ENCODE results near the gene KRT6A. TPM values are rescaled to one million over a fixed set of nuclear protein-coding genes. Genes with fewer than 3 reads are reported as not detected.
A peak's percentile ranks its signal among the peaks of the same experiment; 100 is the strongest.

Gene KRT6A
- polyA plus RNA-seq, 2 of the 4 experiments (the other 2 are of a cell fraction): 0.04 to 0.14 TPM

DNA sequence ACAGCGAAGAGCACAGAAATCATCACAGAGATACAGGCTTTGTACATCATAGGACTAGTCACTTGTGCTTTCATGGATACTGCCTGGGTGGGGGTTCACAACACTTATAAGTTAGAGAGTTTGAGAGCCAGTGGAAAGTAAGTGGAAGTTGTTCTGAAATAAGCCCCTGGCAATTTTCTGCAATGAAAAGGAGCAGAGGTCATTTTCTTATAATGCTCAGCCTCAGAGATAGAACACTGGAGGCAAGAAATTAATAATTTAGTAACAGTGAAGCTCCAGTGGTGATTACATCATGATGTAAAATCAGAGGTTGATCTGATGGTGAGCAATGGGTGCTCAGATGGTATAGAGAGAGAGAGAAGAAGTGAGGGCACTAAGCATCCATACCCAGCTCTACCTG is 5.8 kb downstream of the KRT6A start:
- H3K4me2 ChIP-seq: no peak overlapping the region
- DNase-seq (ENCODE audit: low read depth in 1 of 2, low spot score in 1 of 2): no peak
- H3K27ac ChIP-seq: no peak overlapping the region
- ChIA-PET CTCF (interaction anchor here (0.8 to 1.6 kb wide), 2 partner anchors 12 to 20 kb away, joined by 3 to 4 read pairs; no protein-coding TSS in a partner anchor), POLR2A (no interaction called here)
- FAIRE-seq: no peak
- no peak overlapping the region for H3K4me3 ChIP-seq
- H3K9me3 ChIP-seq: peaks cover 19% of the 10 kb centered on the region; the same call in 2 of the 3 replicates
- TF ChIP-seq RFX5 (IDR thresholded peaks at IDR 0.05) (no peak), MYC (IDR thresholded peaks at IDR 0.05; ENCODE audit: borderline replicate concordance, low read length) (no peak), HOXB5 (CRISPR knock-in tag; IDR thresholded peaks at IDR 0.05) (no peak), ZC3H11A (IDR thresholded peaks at IDR 0.05) (no peak), JUNB (IDR thresholded peaks at IDR 0.05) (no peak), RARB (CRISPR knock-in tag; IDR thresholded peaks at IDR 0.05) (no peak), CBX2 (IDR thresholded peaks at IDR 0.05; ENCODE audit: borderline replicate concordance, low read depth) (no peak), CHD2 (IDR thresholded peaks at IDR 0.05; ENCODE audit: low read length, partially characterized antibody) (no peak), CBX8 (IDR thresholded peaks at IDR 0.05) (no peak), KDM5A (IDR thresholded peaks at IDR 0.05) (no peak), POLR2A (IDR thresholded peaks at IDR 0.05; ENCODE audit: low read length) (no peak), CEBPB (IDR thresholded peaks at IDR 0.05) (no peak), RCOR1 (IDR thresholded peaks at IDR 0.05; ENCODE audit: low read depth, low read length) (no peak)
- TF ChIP-seq, protein P1, sequence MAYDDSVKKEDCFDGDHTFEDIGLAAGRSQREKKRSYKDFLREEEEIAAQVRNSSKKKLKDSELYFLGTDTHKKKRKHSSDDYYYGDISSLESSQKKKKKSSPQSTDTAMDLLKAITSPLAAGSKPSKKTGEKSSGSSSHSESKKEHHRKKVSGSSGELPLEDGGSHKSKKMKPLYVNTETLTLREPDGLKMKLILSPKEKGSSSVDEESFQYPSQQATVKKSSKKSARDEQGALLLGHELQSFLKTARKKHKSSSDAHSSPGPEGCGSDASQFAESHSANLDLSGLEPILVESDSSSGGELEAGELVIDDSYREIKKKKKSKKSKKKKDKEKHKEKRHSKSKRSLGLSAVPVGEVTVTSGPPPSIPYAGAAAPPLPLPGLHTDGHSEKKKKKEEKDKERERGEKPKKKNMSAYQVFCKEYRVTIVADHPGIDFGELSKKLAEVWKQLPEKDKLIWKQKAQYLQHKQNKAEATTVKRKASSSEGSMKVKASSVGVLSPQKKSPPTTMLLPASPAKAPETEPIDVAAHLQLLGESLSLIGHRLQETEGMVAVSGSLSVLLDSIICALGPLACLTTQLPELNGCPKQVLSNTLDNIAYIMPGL (CRISPR knock-in tag; IDR thresholded peaks at IDR 0.05; ENCODE audit: borderline replicate concordance): no peak
- TF ChIP-seq, protein P2, sequence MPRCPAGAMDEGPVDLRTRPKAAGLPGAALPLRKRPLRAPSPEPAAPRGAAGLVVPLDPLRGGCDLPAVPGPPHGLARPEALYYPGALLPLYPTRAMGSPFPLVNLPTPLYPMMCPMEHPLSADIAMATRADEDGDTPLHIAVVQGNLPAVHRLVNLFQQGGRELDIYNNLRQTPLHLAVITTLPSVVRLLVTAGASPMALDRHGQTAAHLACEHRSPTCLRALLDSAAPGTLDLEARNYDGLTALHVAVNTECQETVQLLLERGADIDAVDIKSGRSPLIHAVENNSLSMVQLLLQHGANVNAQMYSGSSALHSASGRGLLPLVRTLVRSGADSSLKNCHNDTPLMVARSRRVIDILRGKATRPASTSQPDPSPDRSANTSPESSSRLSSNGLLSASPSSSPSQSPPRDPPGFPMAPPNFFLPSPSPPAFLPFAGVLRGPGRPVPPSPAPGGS (IDR thresholded peaks at IDR 0.05): no peak
- TF ChIP-seq, protein P3, sequence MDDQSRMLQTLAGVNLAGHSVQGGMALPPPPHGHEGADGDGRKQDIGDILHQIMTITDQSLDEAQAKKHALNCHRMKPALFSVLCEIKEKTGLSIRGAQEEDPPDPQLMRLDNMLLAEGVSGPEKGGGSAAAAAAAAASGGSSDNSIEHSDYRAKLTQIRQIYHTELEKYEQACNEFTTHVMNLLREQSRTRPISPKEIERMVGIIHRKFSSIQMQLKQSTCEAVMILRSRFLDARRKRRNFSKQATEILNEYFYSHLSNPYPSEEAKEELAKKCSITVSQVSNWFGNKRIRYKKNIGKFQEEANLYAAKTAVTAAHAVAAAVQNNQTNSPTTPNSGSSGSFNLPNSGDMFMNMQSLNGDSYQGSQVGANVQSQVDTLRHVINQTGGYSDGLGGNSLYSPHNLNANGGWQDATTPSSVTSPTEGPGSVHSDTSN (IDR thresholded peaks at IDR 0.05): no peak
- TF ChIP-seq, protein P4, sequence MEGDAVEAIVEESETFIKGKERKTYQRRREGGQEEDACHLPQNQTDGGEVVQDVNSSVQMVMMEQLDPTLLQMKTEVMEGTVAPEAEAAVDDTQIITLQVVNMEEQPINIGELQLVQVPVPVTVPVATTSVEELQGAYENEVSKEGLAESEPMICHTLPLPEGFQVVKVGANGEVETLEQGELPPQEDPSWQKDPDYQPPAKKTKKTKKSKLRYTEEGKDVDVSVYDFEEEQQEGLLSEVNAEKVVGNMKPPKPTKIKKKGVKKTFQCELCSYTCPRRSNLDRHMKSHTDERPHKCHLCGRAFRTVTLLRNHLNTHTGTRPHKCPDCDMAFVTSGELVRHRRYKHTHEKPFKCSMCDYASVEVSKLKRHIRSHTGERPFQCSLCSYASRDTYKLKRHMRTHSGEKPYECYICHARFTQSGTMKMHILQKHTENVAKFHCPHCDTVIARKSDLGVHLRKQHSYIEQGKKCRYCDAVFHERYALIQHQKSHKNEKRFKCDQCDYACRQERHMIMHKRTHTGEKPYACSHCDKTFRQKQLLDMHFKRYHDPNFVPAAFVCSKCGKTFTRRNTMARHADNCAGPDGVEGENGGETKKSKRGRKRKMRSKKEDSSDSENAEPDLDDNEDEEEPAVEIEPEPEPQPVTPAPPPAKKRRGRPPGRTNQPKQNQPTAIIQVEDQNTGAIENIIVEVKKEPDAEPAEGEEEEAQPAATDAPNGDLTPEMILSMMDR (IDR thresholded peaks at IDR 0.05): no peak
- TF ChIP-seq, protein P5, sequence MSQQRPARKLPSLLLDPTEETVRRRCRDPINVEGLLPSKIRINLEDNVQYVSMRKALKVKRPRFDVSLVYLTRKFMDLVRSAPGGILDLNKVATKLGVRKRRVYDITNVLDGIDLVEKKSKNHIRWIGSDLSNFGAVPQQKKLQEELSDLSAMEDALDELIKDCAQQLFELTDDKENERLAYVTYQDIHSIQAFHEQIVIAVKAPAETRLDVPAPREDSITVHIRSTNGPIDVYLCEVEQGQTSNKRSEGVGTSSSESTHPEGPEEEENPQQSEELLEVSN (IDR thresholded peaks at IDR 0.05; ENCODE audit: borderline replicate concordance, low read depth): no peak
- no peaks in the 10 kb centered on the region for H3K4me1 ChIP-seq
- WGBS (ENCODE audit: missing lambda C conversion rate): 4% methylated on average over 1 of the region's 1 CpG
- ATAC-seq: no peak

DNA sequence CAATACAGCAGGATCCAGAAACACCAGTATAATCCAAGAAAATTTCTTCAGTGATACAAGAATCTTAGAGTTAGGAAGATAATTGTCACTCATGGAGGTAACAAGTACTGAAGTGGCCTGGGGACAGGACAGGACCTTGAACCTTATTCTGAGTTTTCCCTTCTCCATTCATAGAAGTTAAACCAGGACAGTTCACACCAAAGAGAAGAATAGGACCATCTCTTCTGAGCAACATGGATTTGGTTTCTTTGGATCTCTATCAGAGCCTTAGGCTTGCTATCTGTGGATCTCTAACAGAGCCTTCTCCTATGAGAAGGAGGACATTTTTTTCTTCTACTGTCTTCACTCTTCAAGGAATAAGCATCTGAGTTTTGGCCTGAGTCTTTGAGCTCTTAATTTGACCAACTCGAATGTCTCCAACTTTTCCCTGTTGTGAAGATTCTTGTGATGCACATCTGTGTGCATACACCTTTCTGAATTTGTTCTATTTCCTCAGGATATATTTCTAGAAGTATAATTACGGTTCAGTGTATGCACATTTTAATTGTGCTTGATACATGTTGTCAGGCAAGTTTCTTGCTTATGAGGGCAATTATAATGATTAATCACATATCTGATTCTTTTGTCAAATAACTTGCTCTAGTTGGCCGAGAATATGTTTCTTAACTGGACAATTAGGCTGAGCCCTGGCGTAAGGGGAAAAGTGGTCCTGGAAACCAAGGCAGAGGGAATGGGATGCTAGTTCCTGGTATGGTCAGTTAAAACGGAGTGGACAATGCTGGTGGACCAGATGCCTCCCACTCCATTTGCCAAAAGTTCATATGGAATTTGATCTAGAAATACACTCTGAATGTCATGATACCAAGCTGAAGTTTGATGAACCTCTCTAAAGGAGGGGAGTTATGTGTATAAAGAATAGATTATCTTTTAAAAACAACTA is 6.6 kb downstream of the KRT6A start:
- ATAC-seq (no peak), FAIRE-seq (peak; percentile 28)
- WGBS (ENCODE audit: missing lambda C conversion rate): 37% methylated on average over 5 of the region's 5 CpGs

More for the DNA sequence above, 6.6 kb downstream of the KRT6A start:
- peaks cover 19% of the 10 kb centered on the region; the same call in 2 of the 3 replicates for H3K9me3 ChIP-seq
- H3K4me3 ChIP-seq: no peak overlapping the region
- no peak overlapping the region for H3K27ac ChIP-seq
- no peak overlapping the region for H3K4me2 ChIP-seq
- ChIA-PET CTCF (interaction anchor here (1.0 kb wide), 2 partner anchors 11 to 44 kb away, joined by 3 read pairs; no protein-coding TSS in a partner anchor), POLR2A (no interaction called here)
- TF ChIP-seq MAZ (IDR thresholded peaks at IDR 0.05; ENCODE audit: borderline replicate concordance, low read depth, low read length) (no peak), NPAS2 (CRISPR knock-in tag; IDR thresholded peaks at IDR 0.05; ENCODE audit: borderline replicate concordance) (no peak), CHD4 (IDR thresholded peaks at IDR 0.05; ENCODE audit: borderline replicate concordance) (no peak), TP53 (CRISPR knock-in tag; IDR thresholded peaks at IDR 0.05) (no peak), JUN (IDR thresholded peaks at IDR 0.05) (no peak), EHF (CRISPR knock-in tag; IDR thresholded peaks at IDR 0.05) (no peak), POLR2A (IDR thresholded peaks at IDR 0.05; ENCODE audit: low read length) (no peak), MAFK (IDR thresholded peaks at IDR 0.05; ENCODE audit: partially characterized antibody) (no peak)
- TF ChIP-seq, protein P6, sequence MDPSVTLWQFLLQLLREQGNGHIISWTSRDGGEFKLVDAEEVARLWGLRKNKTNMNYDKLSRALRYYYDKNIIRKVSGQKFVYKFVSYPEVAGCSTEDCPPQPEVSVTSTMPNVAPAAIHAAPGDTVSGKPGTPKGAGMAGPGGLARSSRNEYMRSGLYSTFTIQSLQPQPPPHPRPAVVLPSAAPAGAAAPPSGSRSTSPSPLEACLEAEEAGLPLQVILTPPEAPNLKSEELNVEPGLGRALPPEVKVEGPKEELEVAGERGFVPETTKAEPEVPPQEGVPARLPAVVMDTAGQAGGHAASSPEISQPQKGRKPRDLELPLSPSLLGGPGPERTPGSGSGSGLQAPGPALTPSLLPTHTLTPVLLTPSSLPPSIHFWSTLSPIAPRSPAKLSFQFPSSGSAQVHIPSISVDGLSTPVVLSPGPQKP (IDR thresholded peaks at IDR 0.05; ENCODE audit: low read depth, low read length): no peak
- TF ChIP-seq, protein P2 (IDR thresholded peaks at IDR 0.05): no peak
- no peak for DNase-seq (ENCODE audit: low read depth in 1 of 2, low spot score in 1 of 2)
- no peaks in the 10 kb centered on the region for H3K4me1 ChIP-seq
